ENCODE data around the gene AMELX. TPM values are rescaled to one million over a fixed set of nuclear protein-coding genes. Genes with fewer than 3 reads are reported as not detected.

The AMELX gene
- total RNA-seq, 4 donors from 2014 or later = not detected

DNA sequence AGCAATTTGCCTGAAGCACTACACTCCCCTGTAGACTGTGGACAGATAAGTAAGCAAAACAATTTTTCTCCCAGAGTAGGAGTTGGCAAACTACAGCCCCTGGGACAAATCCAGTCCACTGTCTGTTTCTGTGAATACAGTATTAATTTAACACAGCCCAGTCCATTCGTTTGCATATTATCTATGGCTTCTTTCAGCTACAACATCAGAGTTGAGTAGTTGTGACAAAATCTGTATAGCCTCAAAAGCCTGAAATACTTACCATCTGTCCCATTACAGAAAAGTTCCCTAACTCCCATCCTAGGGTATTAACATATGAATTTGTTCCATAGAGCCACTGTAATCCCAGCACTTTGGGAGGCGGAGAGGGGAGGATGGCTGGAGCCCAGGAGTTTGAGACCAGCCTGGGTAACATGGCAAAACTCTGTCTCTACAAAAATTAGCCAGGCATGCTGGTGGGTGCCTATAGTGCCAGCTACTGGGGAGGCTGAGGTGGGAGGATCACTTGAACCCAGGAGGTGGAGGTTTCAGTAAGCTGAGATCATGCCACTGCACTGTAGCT is 53.0 kb downstream of the AMELX start:
- Histone ChIP-seq H3K27me3 (no peaks in the 10 kb centered on the region), H3K9me3 (no peaks in the 10 kb centered on the region), H3K4me3 (no peak overlapping the region), H3K27ac (no peak overlapping the region), H3K36me3 (no peaks in the 10 kb centered on the region), H3K4me1 (no peaks in the 10 kb centered on the region)
- in situ Hi-C loops (cut with MboI; ENCODE audit: low pct_ligation_motif_present in 1 of 4, low pct_unique_long_range_greater_than_20kb in 1 of 4, low sequenced_read_pairs in 3 of 4) (loop anchor here in 1 of 4 donors (25.0 kb wide), 1 partner anchor 109 kb away; no protein-coding TSS in a partner anchor), intact Hi-C loops (cut with DNase I; ENCODE audit: low total_unique reads) (no loop called here)
- TF ChIP-seq EP300 (IDR thresholded peaks at IDR 0.05; ENCODE audit: low read depth) (no peak), POLR2A (IDR thresholded peaks at IDR 0.05) (no peak), POLR2AphosphoS5 (IDR thresholded peaks at IDR 0.05) (no peak)
- TF ChIP-seq, protein P1, sequence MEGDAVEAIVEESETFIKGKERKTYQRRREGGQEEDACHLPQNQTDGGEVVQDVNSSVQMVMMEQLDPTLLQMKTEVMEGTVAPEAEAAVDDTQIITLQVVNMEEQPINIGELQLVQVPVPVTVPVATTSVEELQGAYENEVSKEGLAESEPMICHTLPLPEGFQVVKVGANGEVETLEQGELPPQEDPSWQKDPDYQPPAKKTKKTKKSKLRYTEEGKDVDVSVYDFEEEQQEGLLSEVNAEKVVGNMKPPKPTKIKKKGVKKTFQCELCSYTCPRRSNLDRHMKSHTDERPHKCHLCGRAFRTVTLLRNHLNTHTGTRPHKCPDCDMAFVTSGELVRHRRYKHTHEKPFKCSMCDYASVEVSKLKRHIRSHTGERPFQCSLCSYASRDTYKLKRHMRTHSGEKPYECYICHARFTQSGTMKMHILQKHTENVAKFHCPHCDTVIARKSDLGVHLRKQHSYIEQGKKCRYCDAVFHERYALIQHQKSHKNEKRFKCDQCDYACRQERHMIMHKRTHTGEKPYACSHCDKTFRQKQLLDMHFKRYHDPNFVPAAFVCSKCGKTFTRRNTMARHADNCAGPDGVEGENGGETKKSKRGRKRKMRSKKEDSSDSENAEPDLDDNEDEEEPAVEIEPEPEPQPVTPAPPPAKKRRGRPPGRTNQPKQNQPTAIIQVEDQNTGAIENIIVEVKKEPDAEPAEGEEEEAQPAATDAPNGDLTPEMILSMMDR (IDR thresholded peaks at IDR 0.05) = no peak
- 69% methylated on average over 2 of the region's 2 CpGs; no CpG with 5 or more reads in 1 of the 2 donors for WGBS, 2 donors (ENCODE audit: low coverage in 1 of 2)
- DNase-seq = no peak

DNA sequence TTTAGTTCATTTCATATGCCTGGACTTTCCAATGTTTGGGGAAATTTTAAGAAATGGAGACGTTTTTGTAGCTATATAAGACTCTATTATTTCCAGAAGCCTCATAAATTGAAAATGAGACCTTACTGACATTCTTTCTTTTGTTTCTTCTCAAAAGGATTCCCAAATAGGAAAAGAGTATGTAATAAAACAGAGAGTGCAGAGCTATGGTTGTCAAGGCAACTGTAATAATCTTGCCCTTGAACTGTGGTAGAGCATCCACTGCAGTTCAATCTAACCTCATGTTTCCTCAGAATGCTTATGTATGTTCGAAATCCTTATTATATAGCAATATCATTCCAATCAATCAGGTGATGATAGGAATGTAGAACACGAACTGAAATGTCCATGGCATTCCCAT is 54.1 kb downstream of the AMELX start:
- intact Hi-C loops (cut with DNase I; ENCODE audit: low total_unique reads) (no loop called here), in situ Hi-C loops (cut with MboI; ENCODE audit: low pct_ligation_motif_present in 1 of 4, low pct_unique_long_range_greater_than_20kb in 1 of 4, low sequenced_read_pairs in 3 of 4) (loop anchor here in 1 of 4 donors (25.0 kb wide), 1 partner anchor 110 kb away; no protein-coding TSS in a partner anchor)
- WGBS, 2 donors (ENCODE audit: low coverage in 1 of 2) = 46 to 69% methylated on average over 1 to 3 of the region's 3 CpGs

DNA sequence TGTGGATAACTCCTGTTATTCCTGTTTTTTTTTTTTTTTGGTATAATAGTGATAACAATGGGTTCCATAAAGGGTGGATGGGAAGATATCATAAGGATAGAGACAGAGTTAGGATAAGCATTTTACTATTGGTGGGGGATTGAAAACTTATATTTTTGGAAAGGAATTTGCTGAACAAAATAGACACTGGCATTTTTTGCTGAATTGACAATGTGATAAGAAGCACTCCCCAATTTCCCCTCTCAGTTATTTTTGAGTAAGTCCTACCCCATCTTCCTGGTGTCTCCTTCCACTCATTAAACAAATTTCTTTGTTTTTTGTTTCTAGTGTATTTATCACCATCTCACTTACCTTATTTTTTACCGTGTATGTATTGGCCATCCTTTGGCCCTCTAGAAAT is 55.8 kb downstream of the AMELX start:
- DNase-seq = no peak
- Histone ChIP-seq H3K36me3 (no peaks in the 10 kb centered on the region), H3K27ac (peak overlapping the region in 1 of 4 donors; percentile 80), H3K4me3 (no peak overlapping the region), H3K27me3 (no peaks in the 10 kb centered on the region), H3K9me3 (no peaks in the 10 kb centered on the region), H3K4me1 (no peaks in the 10 kb centered on the region)
- intact Hi-C loops (cut with DNase I; ENCODE audit: low total_unique reads) (no loop called here), in situ Hi-C loops (cut with MboI; ENCODE audit: low pct_ligation_motif_present in 1 of 4, low pct_unique_long_range_greater_than_20kb in 1 of 4, low sequenced_read_pairs in 3 of 4) (loop anchor here in 1 of 4 donors (25.0 kb wide), 1 partner anchor 112 kb away; no protein-coding TSS in a partner anchor)
- TF ChIP-seq POLR2A (IDR thresholded peaks at IDR 0.05) (no peak), POLR2AphosphoS5 (IDR thresholded peaks at IDR 0.05) (no peak), EP300 (IDR thresholded peaks at IDR 0.05; ENCODE audit: low read depth) (no peak)
- TF ChIP-seq, protein P1 (IDR thresholded peaks at IDR 0.05) = no peak
- WGBS, 2 donors (ENCODE audit: low coverage in 1 of 2) = 83 to 89% methylated on average over 1 of the region's 1 CpG

More for the DNA sequence above, 54.1 kb downstream of the AMELX start:
- DNase-seq = no peak
- Histone ChIP-seq H3K9me3 (no peaks in the 10 kb centered on the region), H3K27ac (no peak overlapping the region), H3K4me3 (no peak overlapping the region), H3K27me3 (no peaks in the 10 kb centered on the region), H3K4me1 (no peaks in the 10 kb centered on the region), H3K36me3 (no peaks in the 10 kb centered on the region)
- TF ChIP-seq EP300 (IDR thresholded peaks at IDR 0.05; ENCODE audit: low read depth) (no peak), POLR2AphosphoS5 (IDR thresholded peaks at IDR 0.05) (no peak), POLR2A (IDR thresholded peaks at IDR 0.05) (no peak)
- TF ChIP-seq, protein P1 (IDR thresholded peaks at IDR 0.05) = no peak

DNA sequence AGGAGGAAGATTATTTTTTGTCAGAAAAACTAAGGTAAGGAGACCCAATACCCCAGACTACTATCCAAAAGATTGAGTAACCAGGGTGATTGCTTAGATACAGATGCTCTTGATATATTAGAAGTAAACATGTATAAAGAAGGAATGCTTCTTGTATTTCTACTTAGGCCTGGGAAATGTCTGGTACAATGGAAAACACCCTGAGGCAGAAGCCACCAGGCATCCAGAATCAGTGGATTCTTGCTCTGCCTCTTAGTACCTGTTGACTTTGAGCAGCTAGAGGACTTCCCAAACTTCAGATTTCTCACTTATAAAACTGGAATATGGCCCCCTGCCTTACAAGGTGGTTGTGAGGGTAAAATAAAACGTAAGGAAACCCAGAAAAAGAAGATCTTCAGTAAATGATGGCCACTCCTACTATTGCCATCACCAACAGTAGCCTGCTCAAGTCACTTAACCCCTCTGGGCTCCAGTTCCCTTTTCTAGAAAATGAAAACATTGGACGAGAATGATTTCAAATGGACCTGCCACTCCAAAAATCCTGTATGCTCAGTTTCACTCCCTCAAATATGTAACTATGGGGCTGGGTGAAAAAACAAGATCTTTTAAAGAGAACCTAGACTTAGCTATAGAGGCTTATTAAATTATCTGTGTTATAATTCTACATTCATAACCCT is 56.6 kb downstream of the AMELX start:
- 42% methylated on average over 2 of the region's 2 CpGs; no CpG with 5 or more reads in 1 of the 2 donors for WGBS, 2 donors (ENCODE audit: low coverage in 1 of 2)
- peak overlapping the region; percentile 60 to 80 (median 77) for H3K27ac ChIP-seq
- DNase-seq = no peak
- no peaks in the 10 kb centered on the region for H3K9me3 ChIP-seq
- no peak overlapping the region for H3K4me3 ChIP-seq
- no peaks in the 10 kb centered on the region for H3K27me3 ChIP-seq
- no peaks in the 10 kb centered on the region for H3K4me1 ChIP-seq
- in situ Hi-C loops (cut with MboI; ENCODE audit: low pct_ligation_motif_present in 1 of 4, low pct_unique_long_range_greater_than_20kb in 1 of 4, low sequenced_read_pairs in 3 of 4) (loop anchor here in 1 of 4 donors (25.0 kb wide), 1 partner anchor 112 kb away; no protein-coding TSS in a partner anchor), intact Hi-C loops (cut with DNase I; ENCODE audit: low total_unique reads) (no loop called here)
- no peaks in the 10 kb centered on the region for H3K36me3 ChIP-seq
- TF ChIP-seq POLR2AphosphoS5 (IDR thresholded peaks at IDR 0.05) = no peak
- TF ChIP-seq POLR2A (IDR thresholded peaks at IDR 0.05) = no peak
- TF ChIP-seq, protein P1 (IDR thresholded peaks at IDR 0.05) = no peak
- TF ChIP-seq EP300 (IDR thresholded peaks at IDR 0.05; ENCODE audit: low read depth) = no peak
